Hepatocyte (in vitro differentiated cells): ENCODE measurements around the gene ONECUT2. TPM values are rescaled to one million over a fixed set of nuclear protein-coding genes. Genes with fewer than 3 reads are reported as not detected.

Source experiments
- DNase-seq: peaks from one replicate; pipeline ENCODE4 v3.0.0-alpha.2; 2016; ENCODE audit warnings: low spot score
- H2AFZ ChIP-seq: fragments of 200-600 bp; sonication (generic); 2 replicates; pipeline ENCODE4 v1.6.0; 2016; ENCODE audit warnings: antibody characterized with exemption, mild to moderate bottlenecking
- H3K27ac ChIP-seq: fragments of 200-600 bp; sonication (generic); 2 replicates; pipeline ENCODE4 v1.5.1; 2016; ENCODE audit warnings: mild to moderate bottlenecking
- H3K27me3 ChIP-seq: fragments of 200-600 bp; sonication (generic); 2 replicates; pipeline ENCODE4 v1.6.1; 2016
- H3K36me3 ChIP-seq: fragments of 200-600 bp; sonication (generic); replicated peaks from 2 replicates; pipeline ENCODE4 v1.5.1; 2016; ENCODE audit warnings: low read depth; ENCODE audit not compliant: insufficient read depth
- H3K4me1 ChIP-seq: fragments of 200-600 bp; sonication (generic); 2 replicates; pipeline ENCODE4 v1.5.1; 2016; ENCODE audit warnings: mild to moderate bottlenecking, moderate library complexity; ENCODE audit not compliant: insufficient read depth
- H3K4me2 ChIP-seq: fragments of 200-600 bp; sonication (generic); 2 replicates; pipeline ENCODE4 v1.6.0; 2016
- H3K4me3 ChIP-seq: fragments of 200-600 bp; sonication (generic); 2 replicates; pipeline ENCODE4 v1.5.1; 2016; ENCODE audit warnings: mild to moderate bottlenecking
- H3K79me2 ChIP-seq: fragments of 200-600 bp; sonication (generic); 2 replicates; pipeline ENCODE4 v1.6.0; 2017; ENCODE audit warnings: mild to moderate bottlenecking
- H3K9me2 ChIP-seq: fragments of 200-600 bp; sonication (generic); replicated peaks from 2 replicates; pipeline ENCODE4 v1.6.0; 2017; ENCODE audit warnings: mild to moderate bottlenecking; ENCODE audit not compliant: insufficient read depth
- H3K9me3 ChIP-seq: fragments of 200-600 bp; sonication (generic); 2 replicates; pipeline ENCODE4 v1.5.1; 2016; ENCODE audit warnings: low read depth, mild to moderate bottlenecking
- H4K20me1 ChIP-seq: fragments of 200-600 bp; sonication (generic); 2 replicates; pipeline ENCODE4 v1.6.0; 2016; ENCODE audit warnings: mild to moderate bottlenecking; ENCODE audit not compliant: insufficient read depth, poor library complexity, severe bottlenecking
- EZH2 ChIP-seq: fragments of 200-600 bp; sonication (generic); IDR thresholded peaks from 2 replicates; pipeline ENCODE4 v1.6.1; 2016; ENCODE audit warnings: antibody characterized with exemption, mild to moderate bottlenecking, borderline replicate concordance
- EZH2phosphoT487 ChIP-seq: fragments of 200-600 bp; sonication (generic); IDR thresholded peaks from one replicate; pipeline ENCODE4 v1.6.1; 2018; ENCODE audit warnings: antibody characterized with exemption, mild to moderate bottlenecking, low read depth, moderate library complexity; ENCODE audit not compliant: unreplicated experiment, severe bottlenecking
- WGBS: methylation state at CpG from one replicate; pipeline ENCODE4 v1.1.6; 2016; ENCODE audit warnings: low lambda C conversion rate; ENCODE audit errors: missing lambda C conversion rate; 5-methylcytosine and 5-hydroxymethylcytosine counted together
- polyA plus RNA-seq: library from polyadenylated mRNA; unstranded; fragments of >200 nt; fragmentation: Nextera tagmentation; extraction: Ambion mirVana; gene quantifications from 2 replicates; pipeline ENCODE4 v1.2.1, GENCODE V29; 2016
- total RNA-seq: library from RNA; depleted of rRNA; stranded (reverse); fragments of >200 nt; gene quantifications from 2 replicates; pipeline ENCODE4 v1.2.3, GENCODE V29; 2014
- TF ChIP-seq, protein P1 (sequence below): fragments of 200-600 bp; sonication (generic); IDR thresholded peaks from 2 replicates; pipeline ENCODE4 v1.5.1; 2016; ENCODE audit warnings: antibody characterized with exemption, mild to moderate bottlenecking; ENCODE audit not compliant: poor library complexity

The ONECUT2 gene
- total and polyA plus RNA-seq, 2 experiments from 2014 or later, result 0.24 to 1.7 TPM

DNA sequence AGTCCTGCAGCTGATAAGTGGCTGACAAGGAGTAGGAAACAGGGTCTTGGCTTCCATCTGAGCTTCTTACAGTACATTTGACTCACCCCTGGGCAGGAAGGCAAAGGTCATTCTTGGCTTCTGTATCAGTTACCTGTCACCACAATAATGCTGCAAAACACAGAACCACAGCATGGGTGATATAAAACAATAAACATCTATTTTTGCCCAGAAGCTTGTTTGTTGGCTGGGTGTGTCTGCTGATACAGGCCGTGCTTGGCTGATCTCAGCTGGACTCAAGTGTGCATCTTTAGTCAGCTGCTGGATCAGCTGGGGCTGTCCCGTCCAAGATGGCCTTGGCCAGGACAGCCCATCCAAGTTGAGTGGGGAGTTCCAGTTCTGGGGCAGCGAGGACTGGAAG is 34.7 kb downstream of the ONECUT2 start:
- peak; percentile 30 for DNase-seq
- Histone ChIP-seq H4K20me1 (no peaks in the 10 kb centered on the region), H3K4me1 (no peaks in the 10 kb centered on the region), H3K36me3 (no peaks in the 10 kb centered on the region), H3K4me3 (no peak overlapping the region), H3K27me3 (peaks cover 4% of the 10 kb centered on the region), H2AFZ (no peak overlapping the region), H3K9me2 (no peaks in the 10 kb centered on the region), H3K4me2 (no peak overlapping the region), H3K27ac (no peak overlapping the region), H3K79me2 (no peaks in the 10 kb centered on the region), H3K9me3 (no peaks in the 10 kb centered on the region)
- TF ChIP-seq EZH2 (no peak), EZH2phosphoT487 (no peak)
- TF ChIP-seq, protein P1, sequence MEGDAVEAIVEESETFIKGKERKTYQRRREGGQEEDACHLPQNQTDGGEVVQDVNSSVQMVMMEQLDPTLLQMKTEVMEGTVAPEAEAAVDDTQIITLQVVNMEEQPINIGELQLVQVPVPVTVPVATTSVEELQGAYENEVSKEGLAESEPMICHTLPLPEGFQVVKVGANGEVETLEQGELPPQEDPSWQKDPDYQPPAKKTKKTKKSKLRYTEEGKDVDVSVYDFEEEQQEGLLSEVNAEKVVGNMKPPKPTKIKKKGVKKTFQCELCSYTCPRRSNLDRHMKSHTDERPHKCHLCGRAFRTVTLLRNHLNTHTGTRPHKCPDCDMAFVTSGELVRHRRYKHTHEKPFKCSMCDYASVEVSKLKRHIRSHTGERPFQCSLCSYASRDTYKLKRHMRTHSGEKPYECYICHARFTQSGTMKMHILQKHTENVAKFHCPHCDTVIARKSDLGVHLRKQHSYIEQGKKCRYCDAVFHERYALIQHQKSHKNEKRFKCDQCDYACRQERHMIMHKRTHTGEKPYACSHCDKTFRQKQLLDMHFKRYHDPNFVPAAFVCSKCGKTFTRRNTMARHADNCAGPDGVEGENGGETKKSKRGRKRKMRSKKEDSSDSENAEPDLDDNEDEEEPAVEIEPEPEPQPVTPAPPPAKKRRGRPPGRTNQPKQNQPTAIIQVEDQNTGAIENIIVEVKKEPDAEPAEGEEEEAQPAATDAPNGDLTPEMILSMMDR, result no peak
- WGBS, result 53% methylated on average over 3 of the region's 3 CpGs

DNA sequence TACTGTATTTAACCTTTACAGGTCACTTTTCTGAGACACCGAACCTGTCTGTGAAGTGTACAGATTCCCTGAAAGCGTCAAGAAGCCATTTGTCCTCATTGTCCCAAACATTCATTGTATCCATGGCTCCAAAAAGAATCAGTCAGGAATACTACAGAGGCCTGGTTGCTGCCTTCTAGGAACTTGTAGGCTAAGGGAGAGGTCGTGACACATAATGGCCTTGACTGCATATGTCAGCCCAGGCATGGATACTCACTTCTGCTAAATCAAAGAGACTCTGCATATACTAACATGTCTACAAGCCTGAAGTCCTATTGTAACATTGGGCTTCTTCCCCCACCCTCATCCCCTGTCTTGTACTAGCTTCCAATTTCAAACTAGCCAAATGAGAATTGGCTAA is 40.2 kb downstream of the ONECUT2 start:
- no peaks in the 10 kb centered on the region for H3K9me2 ChIP-seq
- WGBS, result 87% methylated on average over 3 of the region's 3 CpGs
- H2AFZ ChIP-seq, result no peak overlapping the region
- no peak overlapping the region for H3K4me3 ChIP-seq
- no peaks in the 10 kb centered on the region for H4K20me1 ChIP-seq
- DNase-seq, result no peak
- H3K4me2 ChIP-seq, result no peak overlapping the region
- no peak for TF ChIP-seq EZH2
- TF ChIP-seq EZH2phosphoT487, result no peak
- TF ChIP-seq, protein P1, result no peak
- no peaks in the 10 kb centered on the region for H3K9me3 ChIP-seq
- no peaks in the 10 kb centered on the region for H3K36me3 ChIP-seq
- H3K27ac ChIP-seq, result no peak overlapping the region
- no peaks in the 10 kb centered on the region for H3K4me1 ChIP-seq
- peaks cover 4% of the 10 kb centered on the region for H3K27me3 ChIP-seq
- no peaks in the 10 kb centered on the region for H3K79me2 ChIP-seq

DNA sequence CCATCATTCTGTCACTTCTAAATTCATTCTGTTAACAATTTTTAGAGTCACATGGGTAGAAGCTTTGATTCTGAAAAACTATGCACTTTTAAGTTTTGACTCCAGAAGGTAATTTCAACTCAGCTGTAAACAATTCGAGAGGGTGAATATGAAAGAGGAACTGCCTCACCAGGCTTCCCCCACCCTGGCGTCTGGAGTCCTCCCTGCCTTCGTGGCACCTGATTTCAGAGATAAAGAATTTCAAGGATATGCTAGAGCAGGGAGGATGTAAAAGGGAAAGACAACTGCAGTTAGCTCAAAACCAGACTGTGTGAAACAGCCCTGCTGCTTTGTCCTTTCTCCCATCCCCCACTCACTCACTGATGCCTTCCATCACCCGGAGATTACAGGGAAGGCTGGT is 40.7 kb downstream of the ONECUT2 start:
- DNase-seq, result no peak
- Histone ChIP-seq H3K27me3 (peaks cover 4% of the 10 kb centered on the region), H3K4me2 (no peak overlapping the region), H3K36me3 (no peaks in the 10 kb centered on the region), H3K9me3 (no peaks in the 10 kb centered on the region), H3K4me3 (no peak overlapping the region), H3K4me1 (no peaks in the 10 kb centered on the region), H3K27ac (no peak overlapping the region), H3K9me2 (no peaks in the 10 kb centered on the region), H3K79me2 (no peaks in the 10 kb centered on the region), H4K20me1 (no peaks in the 10 kb centered on the region), H2AFZ (no peak overlapping the region)
- WGBS, result 40% methylated on average over 4 of the region's 4 CpGs
- no peak for TF ChIP-seq EZH2

DNA sequence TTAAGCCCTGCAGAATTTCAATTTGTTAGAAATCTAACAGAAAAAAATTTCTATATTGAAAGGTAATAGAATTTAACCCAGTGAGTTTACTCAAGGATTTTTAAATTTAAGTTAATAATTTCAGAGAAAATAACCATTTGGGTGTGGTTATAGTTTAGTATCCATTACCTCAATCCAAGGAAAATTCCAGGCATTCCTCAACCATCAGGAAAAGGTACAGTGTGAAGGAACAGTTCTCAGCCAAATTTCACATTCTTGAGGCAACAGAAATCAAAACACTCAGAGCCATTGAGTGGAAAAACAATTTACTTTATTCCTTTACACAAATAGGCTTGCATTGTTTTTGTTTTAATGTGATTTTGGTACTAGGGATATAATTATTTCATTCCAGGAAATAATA is 45.6 kb downstream of the ONECUT2 start:
- Histone ChIP-seq H3K9me3 (no peaks in the 10 kb centered on the region), H3K4me1 (no peaks in the 10 kb centered on the region), H3K27ac (no peak overlapping the region), H3K36me3 (no peaks in the 10 kb centered on the region), H3K79me2 (no peaks in the 10 kb centered on the region), H3K27me3 (no peaks in the 10 kb centered on the region), H3K9me2 (no peaks in the 10 kb centered on the region), H3K4me2 (no peak overlapping the region), H2AFZ (no peak overlapping the region), H4K20me1 (no peaks in the 10 kb centered on the region), H3K4me3 (no peak overlapping the region)
- DNase-seq, result no peak
- TF ChIP-seq EZH2 (no peak), EZH2phosphoT487 (no peak)
- TF ChIP-seq, protein P1, result no peak
